Activated naive CD4-positive, alpha-beta T cell treated with anti-CD3 and anti-CD28 coated beads for 36 hours (primary cell): ENCODE data around the gene NLRC5. TPM values are rescaled to one million over a fixed set of nuclear protein-coding genes. Genes with fewer than 3 reads are reported as not detected.

ENCODE experiments used
- CTCF ChIA-PET: fragments of 350-600 bp; sonication (Branson Sonifier 250); formaldehyde crosslinking; loops from one replicate; lab custom pipeline; 2021; ENCODE audit warnings: antibody characterized with exemption; lab: Charles Lee
- DNase-seq: peaks from one replicate; pipeline ENCODE4 v3.0.0-alpha.2; 2020
- H3K27ac Mint-ChIP-seq: one replicate; pipeline ENCODE4 v1.8.0; 2021; ENCODE audit warnings: mild to moderate bottlenecking, mixed read lengths
- H3K27me3 Mint-ChIP-seq: one replicate; pipeline ENCODE4 v1.8.0; 2021; ENCODE audit warnings: low read depth, mixed read lengths
- H3K36me3 Mint-ChIP-seq: one replicate; pipeline ENCODE4 v1.8.0; 2021; ENCODE audit warnings: low read depth, mixed read lengths
- H3K4me1 Mint-ChIP-seq: one replicate; pipeline ENCODE4 v1.8.0; 2021; ENCODE audit warnings: low read depth, mixed read lengths
- H3K4me3 Mint-ChIP-seq: one replicate; pipeline ENCODE4 v1.8.0; 2021; ENCODE audit warnings: mild to moderate bottlenecking, moderate library complexity, mixed read lengths
- H3K9me3 Mint-ChIP-seq: one replicate; pipeline ENCODE4 v1.8.0; 2021; ENCODE audit warnings: mixed read lengths
- intact Hi-C: fragments of 100-400 bp; cut with micrococcal nuclease; formaldehyde crosslinking; loops from one replicate; pipeline ENCODE4 v1.15.1; 2023
- total RNA-seq, 2 experiments: library from RNA; stranded (reverse); gene quantifications; one replicate each; pipeline ENCODE4 v1.2.3, GENCODE V29; 2021

Gene NLRC5
- total RNA-seq, 2 experiments from 2014 or later = 104 to 119 TPM

DNA sequence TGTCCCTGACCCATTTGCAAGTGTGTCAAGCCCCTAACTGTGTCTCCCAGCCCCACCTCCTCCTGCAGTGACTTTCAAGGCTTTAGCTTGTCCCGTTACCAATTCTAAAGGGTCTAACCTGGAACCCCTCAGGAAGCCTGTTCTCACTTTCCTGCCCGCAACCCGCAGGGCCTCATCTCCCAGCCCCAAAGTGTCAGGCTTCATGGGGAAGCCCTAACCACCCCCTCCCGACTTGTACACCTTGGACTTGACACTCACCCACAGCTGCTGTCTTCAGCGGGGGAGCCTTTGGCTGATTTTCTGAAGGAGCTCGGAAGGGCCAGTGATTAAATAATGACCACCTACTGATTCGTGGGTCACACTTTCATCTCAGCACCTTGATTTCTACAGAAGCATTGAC, 33.1 kb downstream of the NLRC5 start:
- peaks cover 76% of the 10 kb centered on the region for H3K36me3 Mint-ChIP-seq
- no peak overlapping the region for H3K4me3 Mint-ChIP-seq
- peak overlapping the region; percentile 57 for H3K27ac Mint-ChIP-seq
- H3K27me3 Mint-ChIP-seq = no peaks in the 10 kb centered on the region
- H3K9me3 Mint-ChIP-seq = no peaks in the 10 kb centered on the region
- DNase-seq = no peak
- intact Hi-C loops = no loop called here
- H3K4me1 Mint-ChIP-seq = peaks cover 78% of the 10 kb centered on the region
- CTCF ChIA-PET = interaction anchor here (1.4 to 4.9 kb wide), 2 partner anchors 58 to 62 kb away, joined by 4 to 22 read pairs; no protein-coding TSS in a partner anchor

DNA sequence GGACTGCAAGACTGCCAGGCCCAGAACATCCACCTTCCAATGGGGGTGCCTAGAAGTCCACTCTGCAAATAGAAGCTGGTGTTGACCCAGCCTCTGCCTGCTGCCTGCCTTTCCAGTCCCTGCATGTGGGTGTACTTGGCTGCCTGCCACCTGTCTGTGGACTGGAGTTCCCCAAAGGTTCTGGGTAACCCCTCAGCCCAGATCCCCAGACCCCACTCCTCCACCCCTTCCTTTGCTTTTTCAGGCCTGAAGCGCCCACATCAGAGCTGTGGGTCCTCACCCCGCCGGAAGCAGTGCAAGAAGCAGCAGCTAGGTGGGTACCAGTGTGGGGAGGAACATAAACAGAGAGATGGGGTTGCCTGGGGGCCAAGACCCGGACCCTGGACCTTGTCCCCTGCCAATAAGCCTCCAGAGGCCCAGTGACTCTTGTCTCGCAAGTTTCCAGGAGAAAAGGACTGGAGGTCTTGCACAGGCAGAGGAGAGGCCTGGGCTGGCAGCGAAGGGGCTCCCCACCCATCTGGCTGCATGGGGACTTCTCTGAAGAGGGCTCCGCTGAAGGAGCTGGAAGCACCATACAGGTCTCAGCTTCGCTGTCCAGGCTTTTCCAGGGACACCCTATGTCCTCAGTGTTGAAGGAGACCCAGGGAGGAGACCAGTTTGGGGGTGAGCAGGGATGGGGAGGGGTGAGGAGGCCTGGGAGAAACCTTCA, 34.3 kb downstream of the NLRC5 start:
- H3K36me3 Mint-ChIP-seq = peaks cover 71% of the 10 kb centered on the region
- intact Hi-C loops = no loop called here
- H3K27ac Mint-ChIP-seq = peak overlapping the region; percentile 74
- peaks cover 81% of the 10 kb centered on the region for H3K4me1 Mint-ChIP-seq
- H3K9me3 Mint-ChIP-seq = no peaks in the 10 kb centered on the region
- CTCF ChIA-PET = interaction anchor here (1.2 to 4.9 kb wide), 4 partner anchors 24 to 80 kb away, joined by 3 to 22 read pairs (median 4); no protein-coding TSS in a partner anchor
- H3K4me3 Mint-ChIP-seq = no peak overlapping the region
- DNase-seq = peak; percentile 79
- no peaks in the 10 kb centered on the region for H3K27me3 Mint-ChIP-seq

DNA sequence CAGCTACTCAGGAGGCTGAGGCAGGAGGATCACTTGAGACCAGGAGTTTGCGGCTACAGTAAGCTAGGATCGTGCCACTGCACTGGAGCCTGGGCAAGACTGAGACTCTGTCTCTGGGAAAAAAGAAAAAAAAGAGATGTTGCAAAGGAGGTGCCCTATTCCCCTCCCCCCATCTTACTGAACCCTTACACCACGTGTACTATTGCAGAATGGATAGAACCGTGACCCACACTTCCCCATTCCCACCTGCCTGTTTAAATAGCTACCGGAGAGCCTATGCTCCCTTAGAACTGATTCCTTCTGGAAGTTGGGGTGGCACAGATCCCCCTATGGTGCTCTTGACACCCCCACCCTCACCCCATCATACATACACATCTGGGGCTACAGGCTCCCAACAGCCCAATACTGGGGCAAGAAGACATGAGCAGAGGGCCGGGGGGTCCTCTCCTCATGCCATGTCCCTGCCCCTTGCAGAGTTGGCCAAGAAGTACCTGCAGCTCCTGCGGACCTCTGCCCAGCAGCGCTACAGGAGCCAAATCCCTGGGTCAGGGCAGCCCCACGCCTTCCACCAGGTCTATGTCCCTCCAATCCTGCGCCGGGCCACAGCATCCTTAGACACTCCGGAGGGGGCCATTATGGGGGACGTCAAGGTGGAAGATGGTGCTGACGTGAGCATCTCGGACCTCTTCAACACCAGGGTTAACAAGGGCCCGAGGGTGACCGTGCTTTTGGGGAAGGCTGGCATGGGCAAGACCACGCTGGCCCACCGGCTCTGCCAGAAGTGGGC, 35.7 kb downstream of the NLRC5 start:
- intact Hi-C loops = no loop called here
- Mint-ChIP-seq H3K36me3 (peaks cover 67% of the 10 kb centered on the region), H3K27ac (no peak overlapping the region), H3K4me1 (peaks cover 85% of the 10 kb centered on the region), H3K4me3 (no peak overlapping the region), H3K9me3 (no peaks in the 10 kb centered on the region), H3K27me3 (no peaks in the 10 kb centered on the region)
- CTCF ChIA-PET = interaction anchor here (0.6 to 4.9 kb wide), 6 partner anchors 14 to 521 kb away, joined by 3 to 22 read pairs (median 3); no protein-coding TSS in a partner anchor
- no peak for DNase-seq

DNA sequence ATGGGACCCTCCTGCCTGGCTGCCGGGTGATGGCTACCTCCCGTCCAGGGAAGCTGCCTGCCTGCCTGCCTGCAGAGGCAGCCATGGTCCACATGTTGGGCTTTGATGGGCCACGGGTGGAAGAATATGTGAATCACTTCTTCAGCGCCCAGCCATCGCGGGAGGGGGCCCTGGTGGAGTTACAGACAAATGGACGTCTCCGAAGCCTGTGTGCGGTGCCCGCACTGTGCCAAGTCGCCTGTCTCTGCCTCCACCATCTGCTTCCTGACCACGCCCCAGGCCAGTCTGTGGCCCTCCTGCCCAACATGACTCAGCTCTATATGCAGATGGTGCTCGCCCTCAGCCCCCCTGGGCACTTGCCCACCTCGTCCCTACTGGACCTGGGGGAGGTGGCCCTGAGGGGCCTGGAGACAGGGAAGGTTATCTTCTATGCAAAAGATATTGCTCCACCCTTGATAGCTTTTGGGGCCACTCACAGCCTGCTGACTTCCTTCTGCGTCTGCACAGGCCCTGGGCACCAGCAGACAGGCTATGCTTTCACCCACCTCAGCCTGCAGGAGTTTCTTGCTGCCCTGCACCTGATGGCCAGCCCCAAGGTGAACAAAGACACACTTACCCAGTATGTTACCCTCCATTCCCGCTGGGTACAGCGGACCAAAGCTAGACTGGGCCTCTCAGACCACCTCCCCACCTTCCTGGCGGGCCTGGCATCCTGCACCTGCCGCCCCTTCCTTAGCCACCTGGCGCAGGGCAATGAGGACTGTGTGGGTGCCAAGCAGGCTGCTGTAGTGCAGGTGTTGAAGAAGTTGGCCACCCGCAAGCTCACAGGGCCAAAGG, 36.8 kb downstream of the NLRC5 start:
- no peak for DNase-seq
- Mint-ChIP-seq H3K4me1 (peaks cover 82% of the 10 kb centered on the region), H3K27ac (peak overlapping the region; percentile 47), H3K4me3 (no peak overlapping the region), H3K9me3 (no peaks in the 10 kb centered on the region), H3K27me3 (no peaks in the 10 kb centered on the region), H3K36me3 (peaks cover 64% of the 10 kb centered on the region)
- CTCF ChIA-PET = interaction anchor here (4.9 kb wide), 1 partner anchor 61 kb away, joined by 22 read pairs; no protein-coding TSS in a partner anchor
- intact Hi-C loops = no loop called here

DNA sequence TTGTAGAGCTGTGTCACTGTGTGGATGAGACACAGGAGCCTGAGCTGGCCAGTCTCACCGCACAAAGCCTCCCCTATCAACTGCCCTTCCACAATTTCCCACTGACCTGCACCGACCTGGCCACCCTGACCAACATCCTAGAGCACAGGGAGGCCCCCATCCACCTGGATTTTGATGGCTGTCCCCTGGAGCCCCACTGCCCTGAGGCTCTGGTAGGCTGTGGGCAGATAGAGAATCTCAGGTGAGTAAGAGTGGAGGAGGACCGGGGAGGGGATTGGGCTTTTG, 37.4 kb downstream of the NLRC5 start:
- H3K4me1 Mint-ChIP-seq = peaks cover 80% of the 10 kb centered on the region
- CTCF ChIA-PET = no interaction called here
- H3K27ac Mint-ChIP-seq = peak overlapping the region; percentile 47
- no peaks in the 10 kb centered on the region for H3K9me3 Mint-ChIP-seq
- intact Hi-C loops = no loop called here
- peaks cover 64% of the 10 kb centered on the region for H3K36me3 Mint-ChIP-seq
- no peaks in the 10 kb centered on the region for H3K27me3 Mint-ChIP-seq
- no peak for DNase-seq
- no peak overlapping the region for H3K4me3 Mint-ChIP-seq

DNA sequence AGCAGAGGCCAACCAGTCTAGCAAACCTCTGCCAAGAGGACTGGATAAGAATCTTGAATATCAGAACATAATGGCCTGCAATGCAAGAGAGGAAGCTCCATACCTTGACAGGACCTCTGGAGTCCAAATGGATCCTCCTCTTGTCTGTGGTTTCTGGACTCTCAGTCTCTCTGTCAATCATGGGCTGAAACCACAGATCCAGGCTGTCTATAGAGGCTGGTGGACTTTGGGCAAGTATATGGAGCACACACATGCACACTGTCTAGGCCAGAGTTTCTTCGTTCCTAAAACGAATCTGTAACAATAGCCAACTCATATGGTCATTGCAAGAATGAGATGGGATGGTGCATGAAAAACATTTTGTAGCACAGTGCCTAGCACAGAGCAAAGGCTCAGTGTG, 37.7 kb downstream of the NLRC5 start:
- intact Hi-C loops = no loop called here
- Mint-ChIP-seq H3K27me3 (no peaks in the 10 kb centered on the region), H3K4me1 (peaks cover 77% of the 10 kb centered on the region), H3K27ac (no peak overlapping the region), H3K9me3 (no peaks in the 10 kb centered on the region), H3K36me3 (peaks cover 64% of the 10 kb centered on the region), H3K4me3 (no peak overlapping the region)
- CTCF ChIA-PET = interaction anchor here (0.8 to 1.5 kb wide), 2 partner anchors 8 to 63 kb away, joined by 3 to 5 read pairs; no protein-coding TSS in a partner anchor
- no peak for DNase-seq

DNA sequence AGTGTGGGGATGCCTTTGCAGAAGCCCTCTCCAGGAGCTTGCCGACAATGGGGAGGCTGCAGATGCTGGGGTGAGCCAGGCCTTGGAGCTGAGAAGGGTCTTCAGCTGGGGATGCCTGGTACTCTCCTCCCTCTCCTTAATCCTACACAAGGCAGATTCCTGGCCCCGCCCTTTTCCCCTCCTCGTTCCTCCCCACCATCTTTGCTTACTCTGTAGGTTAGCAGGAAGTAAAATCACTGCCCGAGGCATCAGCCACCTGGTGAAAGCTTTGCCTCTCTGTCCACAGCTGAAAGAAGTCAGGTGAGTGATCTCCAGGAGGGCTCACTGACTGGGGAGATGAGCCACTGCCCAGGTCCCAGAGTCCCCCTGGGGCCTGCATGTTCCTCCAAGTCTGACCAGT, 38.7 kb downstream of the NLRC5 start:
- Mint-ChIP-seq H3K4me3 (no peak overlapping the region), H3K27ac (peak overlapping the region; percentile 8), H3K36me3 (peaks cover 56% of the 10 kb centered on the region), H3K4me1 (peaks cover 70% of the 10 kb centered on the region), H3K27me3 (no peaks in the 10 kb centered on the region), H3K9me3 (no peaks in the 10 kb centered on the region)
- no peak for DNase-seq
- CTCF ChIA-PET = interaction anchor here (0.8 to 1.5 kb wide), 2 partner anchors 9 to 64 kb away, joined by 3 to 5 read pairs; no protein-coding TSS in a partner anchor
- intact Hi-C loops = no loop called here

DNA sequence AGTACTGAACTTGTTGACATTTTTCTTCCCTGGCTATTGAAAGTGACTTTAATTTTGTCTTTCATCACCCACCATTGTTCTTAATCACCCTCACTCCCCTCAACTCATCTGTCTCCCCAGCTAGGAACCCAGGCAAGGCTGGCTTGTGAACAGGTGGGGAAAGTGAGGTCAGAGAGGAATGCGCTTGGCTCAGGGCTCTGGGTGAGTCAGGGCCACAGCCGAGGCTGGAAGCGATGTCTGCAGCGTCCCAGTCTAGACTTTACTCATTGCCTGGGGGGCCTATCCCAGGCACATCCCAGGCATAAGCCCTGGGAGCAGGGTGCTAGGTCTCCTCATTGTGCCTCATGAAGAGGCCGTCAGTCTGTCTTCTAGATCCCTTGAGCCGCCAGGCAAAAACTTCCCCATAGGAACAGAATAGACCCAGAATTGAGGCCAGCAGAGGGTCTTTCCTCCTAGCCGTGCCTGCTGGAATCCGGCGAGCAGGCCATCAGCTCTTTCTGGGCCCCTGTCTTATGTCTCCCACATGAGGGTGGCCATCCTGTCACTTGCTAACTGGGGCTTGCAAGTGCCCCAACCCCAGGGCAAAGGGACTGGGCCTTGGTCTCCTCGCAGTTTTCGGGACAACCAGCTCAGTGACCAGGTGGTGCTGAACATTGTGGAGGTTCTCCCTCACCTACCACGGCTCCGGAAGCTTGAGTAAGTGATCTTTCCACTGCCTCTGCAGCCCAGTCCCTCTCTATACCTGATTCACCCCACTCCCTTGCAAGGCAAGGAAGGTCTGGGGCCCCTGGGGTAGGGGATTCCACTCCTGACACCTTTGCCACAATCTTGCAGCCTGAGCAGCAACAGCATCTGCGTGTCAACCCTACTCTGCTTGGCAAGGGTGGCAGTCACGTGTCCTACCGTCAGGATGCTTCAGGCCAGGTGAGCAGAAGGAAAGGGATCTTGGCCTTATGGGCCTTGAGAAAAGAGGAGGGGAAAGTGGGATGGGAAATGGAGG, 40.1 kb downstream of the NLRC5 start:
- Mint-ChIP-seq H3K27me3 (no peaks in the 10 kb centered on the region), H3K4me3 (no peak overlapping the region), H3K27ac (peak overlapping the region; percentile 55), H3K4me1 (peaks cover 65% of the 10 kb centered on the region), H3K9me3 (no peaks in the 10 kb centered on the region), H3K36me3 (peaks cover 54% of the 10 kb centered on the region)
- CTCF ChIA-PET = interaction anchor here (0.9 kb wide), 1 partner anchor 13 kb away, joined by 3 read pairs; no protein-coding TSS in a partner anchor
- intact Hi-C loops = no loop called here
- no peak for DNase-seq

DNA sequence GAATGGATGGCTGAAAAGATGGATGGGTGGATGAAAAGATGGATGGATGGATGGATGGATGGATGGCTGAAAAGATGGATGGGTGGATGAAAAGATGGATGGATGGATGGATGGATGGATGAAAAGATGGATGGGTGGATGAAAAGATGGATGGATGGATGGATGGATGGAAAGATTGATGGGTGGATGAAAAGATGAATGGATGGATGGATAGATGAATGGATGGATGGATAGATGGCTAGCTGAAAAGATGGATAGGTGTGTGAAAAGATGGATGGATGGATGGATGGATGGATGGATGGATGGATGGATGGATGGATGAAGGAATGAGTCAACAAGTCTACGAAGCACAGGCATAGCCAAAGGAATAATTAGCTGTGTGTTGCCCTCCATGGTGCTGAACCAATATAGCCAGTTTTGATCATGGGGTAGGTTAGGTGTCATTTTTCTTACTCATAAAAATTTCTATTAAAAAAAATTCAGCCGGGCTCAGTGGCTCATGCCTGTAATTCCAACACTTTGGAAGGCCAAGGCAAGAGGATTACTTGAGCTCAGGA, 41.1 kb downstream of the NLRC5 start:
- intact Hi-C loops = no loop called here
- H3K9me3 Mint-ChIP-seq = no peaks in the 10 kb centered on the region
- H3K4me1 Mint-ChIP-seq = peaks cover 67% of the 10 kb centered on the region
- peaks cover 60% of the 10 kb centered on the region for H3K36me3 Mint-ChIP-seq
- H3K4me3 Mint-ChIP-seq = no peak overlapping the region
- CTCF ChIA-PET = no interaction called here
- H3K27me3 Mint-ChIP-seq = no peaks in the 10 kb centered on the region
- no peak for DNase-seq
- H3K27ac Mint-ChIP-seq = peak overlapping the region; percentile 2

DNA sequence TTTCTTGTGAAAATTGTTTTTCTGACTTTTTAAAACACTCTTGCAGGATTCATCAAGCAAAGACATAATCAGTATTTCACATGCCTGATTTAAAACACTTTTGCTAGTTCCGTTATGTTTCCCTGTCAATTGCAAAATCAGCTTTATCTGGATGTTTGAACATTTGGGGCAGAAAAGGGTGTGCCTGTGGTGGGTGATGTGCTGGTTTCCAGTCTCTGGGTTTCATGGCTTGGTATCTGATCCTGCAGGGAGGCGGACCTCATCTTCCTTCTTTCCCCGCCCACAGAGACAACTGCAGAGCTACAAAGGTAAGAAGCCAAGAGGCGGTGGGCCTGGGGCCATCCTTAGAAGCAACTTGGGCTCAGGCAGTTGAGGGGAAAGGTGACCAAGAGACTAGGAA, 41.8 kb downstream of the NLRC5 start:
- peaks cover 67% of the 10 kb centered on the region for H3K4me1 Mint-ChIP-seq
- H3K27ac Mint-ChIP-seq = no peak overlapping the region
- intact Hi-C loops = no loop called here
- no peak for DNase-seq
- no peak overlapping the region for H3K4me3 Mint-ChIP-seq
- peaks cover 61% of the 10 kb centered on the region for H3K36me3 Mint-ChIP-seq
- CTCF ChIA-PET = interaction anchor here (1.9 kb wide), 1 partner anchor 67 kb away, joined by 8 read pairs; no protein-coding TSS in a partner anchor
- no peaks in the 10 kb centered on the region for H3K9me3 Mint-ChIP-seq
- no peaks in the 10 kb centered on the region for H3K27me3 Mint-ChIP-seq

DNA sequence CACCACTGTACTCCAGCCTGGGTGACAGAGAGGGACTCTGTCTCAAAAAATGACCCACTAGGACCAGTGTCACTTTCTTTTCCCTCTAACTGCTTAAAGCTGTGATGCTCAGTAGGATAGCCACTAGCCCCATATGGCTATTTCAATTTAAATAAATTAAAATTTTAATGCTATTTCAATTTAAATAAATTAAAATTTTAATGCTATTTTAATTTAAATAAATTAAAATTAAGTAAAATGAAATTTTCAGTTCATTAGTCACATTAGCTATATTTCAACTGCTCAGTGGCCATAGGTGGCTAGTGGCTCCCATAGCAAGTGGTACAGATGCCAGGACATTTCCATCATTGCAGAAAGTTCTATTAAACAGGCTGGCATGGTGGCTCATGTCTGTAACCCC, 43.0 kb downstream of the NLRC5 start:
- no peak for DNase-seq
- CTCF ChIA-PET = interaction anchor here (0.6 to 1.9 kb wide), 3 partner anchors 15 to 76 kb away, joined by 3 to 8 read pairs (median 4); no protein-coding TSS in a partner anchor

More for the DNA sequence above, 43.0 kb downstream of the NLRC5 start:
- Mint-ChIP-seq H3K36me3 (peaks cover 54% of the 10 kb centered on the region), H3K27ac (no peak overlapping the region), H3K9me3 (no peaks in the 10 kb centered on the region), H3K27me3 (no peaks in the 10 kb centered on the region), H3K4me1 (peaks cover 66% of the 10 kb centered on the region), H3K4me3 (no peak overlapping the region)
- intact Hi-C loops = no loop called here
